H9 (cell line): ENCODE measurements around the gene MAZ. TPM values are rescaled to one million over a fixed set of nuclear protein-coding genes. Genes with fewer than 3 reads are reported as not detected.

Experiments
- DNase-seq: peaks from one replicate; pipeline ENCODE4 v3.0.0-alpha.2; 2017
- H2AFZ ChIP-seq: one replicate; pipeline ENCODE4 v1.6.1; 2013; ENCODE audit warnings: mild to moderate bottlenecking, low read length, control low read depth, moderate library complexity
- H2AK5ac ChIP-seq: 2 replicates; pipeline ENCODE4 v1.6.1; 2013; ENCODE audit warnings: low read length, control low read depth, mixed read lengths; ENCODE audit not compliant: insufficient read length
- H2BK120ac ChIP-seq: one replicate; pipeline ENCODE4 v1.6.1; 2013; ENCODE audit warnings: low read depth, mild to moderate bottlenecking, low read length, control low read depth, inconsistent platforms; ENCODE audit not compliant: poor library complexity, severe bottlenecking
- H2BK12ac ChIP-seq: 2 replicates; pipeline ENCODE4 v1.6.1; 2013; ENCODE audit warnings: low read length, control low read depth, mixed read lengths, low read depth; ENCODE audit not compliant: insufficient read length
- H2BK15ac ChIP-seq: 2 replicates; pipeline ENCODE4 v1.6.1; 2013; ENCODE audit warnings: low read depth, low read length, control low read depth
- H2BK20ac ChIP-seq: one replicate; pipeline ENCODE4 v1.6.1; 2013; ENCODE audit warnings: low read depth, mild to moderate bottlenecking, low read length, control low read depth, inconsistent platforms; ENCODE audit not compliant: poor library complexity, severe bottlenecking
- H2BK5ac ChIP-seq: 2 replicates; pipeline ENCODE4 v1.6.1; 2013; ENCODE audit warnings: low read length, control low read depth, mixed read lengths; ENCODE audit not compliant: insufficient read length
- H3K14ac ChIP-seq: 2 replicates; pipeline ENCODE4 v1.6.1; 2013; ENCODE audit warnings: low read length, control low read depth; ENCODE audit not compliant: insufficient read depth
- H3K18ac ChIP-seq: 2 replicates; pipeline ENCODE4 v1.6.1; 2013; ENCODE audit warnings: low read depth, mild to moderate bottlenecking, mixed read lengths, low read length, control low read depth; ENCODE audit not compliant: insufficient read length
- H3K23ac ChIP-seq: 2 replicates; pipeline ENCODE4 v1.6.1; 2013; ENCODE audit warnings: low read length, control low read depth, mixed read lengths, low read depth; ENCODE audit not compliant: insufficient read length
- H3K23me2 ChIP-seq: 2 replicates; pipeline ENCODE4 v1.6.1; 2013; ENCODE audit warnings: low read depth, mild to moderate bottlenecking, mixed read lengths, low read length, control low read depth; ENCODE audit not compliant: insufficient read length, poor library complexity, severe bottlenecking
- H3K27ac ChIP-seq: 2 replicates; pipeline ENCODE4 v1.5.1; 2013; ENCODE audit warnings: low read length, control low read depth, mixed read lengths, low read depth; ENCODE audit not compliant: insufficient read length
- H3K27me3 ChIP-seq: 2 replicates; pipeline ENCODE4 v1.6.1; 2013; ENCODE audit warnings: low read length, control low read depth, inconsistent platforms; ENCODE audit not compliant: insufficient read depth
- H3K4ac ChIP-seq: 2 replicates; pipeline ENCODE4 v1.6.1; 2013; ENCODE audit warnings: low read depth, mild to moderate bottlenecking, control low read depth, inconsistent platforms, low read length, moderate library complexity
- H3K4me1 ChIP-seq: 2 replicates; pipeline ENCODE4 v1.6.1; 2013; ENCODE audit warnings: low read length, control low read depth, inconsistent platforms; ENCODE audit not compliant: insufficient read depth
- H3K4me2 ChIP-seq: 2 replicates; pipeline ENCODE4 v1.6.1; 2013; ENCODE audit warnings: low read length, control low read depth, mixed read lengths; ENCODE audit not compliant: insufficient read length, insufficient read depth
- H3K56ac ChIP-seq: 2 replicates; pipeline ENCODE4 v1.6.1; 2013; ENCODE audit warnings: low read depth, mild to moderate bottlenecking, mixed read lengths, low read length, control low read depth; ENCODE audit not compliant: insufficient read length
- H3K79me1 ChIP-seq: 2 replicates; pipeline ENCODE4 v1.6.1; 2013; ENCODE audit warnings: low read depth, mild to moderate bottlenecking, moderate library complexity, low read length, control low read depth, inconsistent platforms; ENCODE audit not compliant: insufficient read depth, poor library complexity, severe bottlenecking
- H3K79me2 ChIP-seq: 2 replicates; pipeline ENCODE4 v1.6.1; 2013; ENCODE audit warnings: low read length, control low read depth, inconsistent platforms; ENCODE audit not compliant: insufficient read depth
- H3K9ac ChIP-seq: 2 replicates; pipeline ENCODE4 v1.6.1; 2013; ENCODE audit warnings: low read length, control low read depth, mixed read lengths; ENCODE audit not compliant: insufficient read length; ENCODE audit errors: extremely low read depth
- H3K9me3 ChIP-seq: one replicate; pipeline ENCODE4 v1.6.1; 2013; ENCODE audit warnings: low read depth, low read length, inconsistent platforms; ENCODE audit not compliant: control insufficient read depth
- H3T11ph ChIP-seq: one replicate; pipeline ENCODE4 v1.6.1; 2013; ENCODE audit warnings: mild to moderate bottlenecking, low read length, control low read depth, inconsistent platforms
- H4K20me1 ChIP-seq: one replicate; pipeline ENCODE4 v1.6.1; 2013; ENCODE audit not compliant: control insufficient read depth, insufficient read length, insufficient read depth
- H4K5ac ChIP-seq: 2 replicates; pipeline ENCODE4 v1.6.1; 2013; ENCODE audit warnings: low read depth, mild to moderate bottlenecking, mixed read lengths, low read length, control low read depth; ENCODE audit not compliant: insufficient read length
- H4K8ac ChIP-seq: replicated peaks from 2 replicates; pipeline ENCODE4 v1.6.1; 2013; ENCODE audit warnings: low read length, control low read depth, mixed read lengths, low read depth; ENCODE audit not compliant: insufficient read length
- H4K91ac ChIP-seq: 2 replicates; pipeline ENCODE4 v1.6.1; 2013; ENCODE audit warnings: low read depth, mild to moderate bottlenecking, moderate library complexity, mixed read lengths, low read length, control low read depth; ENCODE audit not compliant: insufficient read length
- H3K27ac Mint-ChIP-seq, 3 experiments: 2 replicates in 2 of 3; 3 replicates in 1 of 3; pipeline ENCODE4 v1.8.0; 2020 to 2021; ENCODE audit warnings: mixed read lengths in 3 of 3, mild to moderate bottlenecking in 1 of 3, moderate library complexity in 1 of 3
- H3K27me3 Mint-ChIP-seq: 2 replicates; pipeline ENCODE4 v1.8.0; 2021; ENCODE audit warnings: low read depth, mild to moderate bottlenecking, moderate library complexity, mixed read lengths
- H3K36me3 Mint-ChIP-seq, 3 experiments: 2 replicates in 2 of 3; 3 replicates in 1 of 3; pipeline ENCODE4 v1.8.0; 2020 to 2021; ENCODE audit warnings: low read depth in 3 of 3, mixed read lengths in 3 of 3; ENCODE audit not compliant: insufficient read depth in 1 of 3
- H3K4me1 Mint-ChIP-seq, 2 experiments: 2 replicates each; pipeline ENCODE4 v1.8.0; 2020; ENCODE audit warnings: mixed read lengths in 2 of 2
- H3K4me3 Mint-ChIP-seq, 2 experiments: 2 replicates in 1 of 2; 3 replicates in 1 of 2; pipeline ENCODE4 v1.8.0; 2020 to 2021; ENCODE audit warnings: mild to moderate bottlenecking in 2 of 2, mixed read lengths in 2 of 2, moderate library complexity in 1 of 2
- H3K9me3 Mint-ChIP-seq, 2 experiments: 2 replicates in 1 of 2; 3 replicates in 1 of 2; pipeline ENCODE4 v1.8.0; 2020; ENCODE audit warnings: mild to moderate bottlenecking in 2 of 2, mixed read lengths in 2 of 2, moderate library complexity in 1 of 2
- CTCF ChIP-seq: fragments of 200-600 bp; sonication (generic); conservative IDR thresholded peaks from 3 replicates; pipeline ENCODE4 v1.8.0; 2021; ENCODE audit warnings: antibody characterized with exemption, mild to moderate bottlenecking
- WGBS: extraction: QIAGEN DNeasy Blood & Tissue Kit; methylation state at CpG from one replicate; pipeline ENCODE4 v1.1.7; 2013; ENCODE audit warnings: missing lambda C conversion rate, low lambda C conversion rate, mixed read lengths; ENCODE audit not compliant: insufficient read length; ENCODE audit errors: extremely low coverage; 5-methylcytosine and 5-hydroxymethylcytosine counted together
- total RNA-seq: library from RNA; stranded (reverse); gene quantifications from 2 replicates; pipeline ENCODE4 v1.2.1, GENCODE V29; 2021

The MAZ gene
- total RNA-seq, 1 experiment from 2014 or later: 412 TPM

GRCh38 chr16:29857133-29857760 lies 50.9 kb downstream of the MAZ start:
- Histone ChIP-seq H3K4me1 (no peaks in the 10 kb centered on the region; the same call in 1 of the 2 replicates), H2BK5ac (no peak overlapping the region), H3K56ac (no peak overlapping the region), H3K27ac (no peak overlapping the region), H3K9ac (no peak overlapping the region), H3K14ac (no peak overlapping the region), H2BK120ac (no peak overlapping the region), H4K20me1 (no peaks in the 10 kb centered on the region), H2AFZ (no peak overlapping the region), H2BK15ac (no peak overlapping the region), H3K4me2 (no peak overlapping the region), H2BK12ac (no peak overlapping the region), H3K4ac (no peak overlapping the region), H3K9me3 (no peaks in the 10 kb centered on the region), H3K79me2 (no peaks in the 10 kb centered on the region), H3K23ac (no peak overlapping the region), H2AK5ac (no peak overlapping the region), H3K23me2 (peaks cover 3% of the 10 kb centered on the region), H4K8ac (no peak overlapping the region), H3T11ph (no peak overlapping the region), H3K18ac (no peak overlapping the region), H4K91ac (no peak overlapping the region), H2BK20ac (no peak overlapping the region), H3K27me3 (no peaks in the 10 kb centered on the region), H4K5ac (no peak overlapping the region), H3K79me1 (peaks cover 4% of the 10 kb centered on the region)
- no peak overlapping the region; a peak in 1 of 7 replicates for H3K27ac Mint-ChIP-seq
- no peak overlapping the region for H3K4me3 Mint-ChIP-seq
- no peaks in the 10 kb centered on the region for H3K27me3 Mint-ChIP-seq
- no peak for TF ChIP-seq CTCF
- no CpG with 5 or more reads among the region's 7 CpGs for WGBS
- DNase-seq: no peak
- peaks cover 14 to 33% (median 31%) of the 10 kb centered on the region in 3 experiments; a peak in 6 of 7 replicates for H3K36me3 Mint-ChIP-seq
- peaks cover 5 to 9% of the 10 kb centered on the region in 2 experiments for H3K4me1 Mint-ChIP-seq
- no peaks in the 10 kb centered on the region for H3K9me3 Mint-ChIP-seq
